ENCODE measurements around the gene DDX53.

Gene DDX53

DNA sequence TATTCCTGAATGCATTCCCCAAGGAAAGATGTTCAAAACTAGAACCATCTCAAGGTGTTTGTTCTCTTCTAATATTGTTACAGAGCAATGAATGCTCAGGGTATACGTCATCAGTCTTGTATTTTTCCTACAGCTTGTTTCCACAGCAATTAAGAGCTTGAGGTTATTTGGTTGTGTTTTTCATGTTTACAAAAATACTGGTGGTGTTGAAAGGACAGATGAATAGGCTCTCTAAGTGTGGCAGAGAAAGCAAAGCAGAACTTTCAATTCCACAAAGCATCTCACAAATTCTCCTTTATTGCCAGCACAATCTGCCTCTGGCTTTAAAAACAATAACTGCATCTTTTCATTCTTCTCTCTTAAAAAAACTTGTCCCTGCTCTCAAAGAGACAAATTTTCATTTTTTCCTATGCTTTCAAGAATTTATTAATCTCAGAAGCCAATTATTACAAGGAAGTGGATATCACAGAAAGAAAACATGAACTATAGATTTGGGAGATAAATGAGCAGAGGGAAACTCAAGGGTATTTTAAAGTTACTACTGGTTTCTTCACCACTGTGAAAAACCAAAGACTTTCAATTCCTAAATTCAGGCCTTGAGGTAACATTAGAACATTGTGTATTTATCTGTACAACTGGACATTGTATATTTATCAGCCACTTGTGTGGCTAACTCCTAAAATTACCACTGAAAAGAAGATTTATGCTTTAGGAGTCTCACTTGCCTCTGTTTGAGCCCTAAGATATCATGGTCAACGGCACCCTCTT lies 49.2 kb downstream of the DDX53 start:
- DNase-seq (ENCODE audit: low spot score): no peak

DNA sequence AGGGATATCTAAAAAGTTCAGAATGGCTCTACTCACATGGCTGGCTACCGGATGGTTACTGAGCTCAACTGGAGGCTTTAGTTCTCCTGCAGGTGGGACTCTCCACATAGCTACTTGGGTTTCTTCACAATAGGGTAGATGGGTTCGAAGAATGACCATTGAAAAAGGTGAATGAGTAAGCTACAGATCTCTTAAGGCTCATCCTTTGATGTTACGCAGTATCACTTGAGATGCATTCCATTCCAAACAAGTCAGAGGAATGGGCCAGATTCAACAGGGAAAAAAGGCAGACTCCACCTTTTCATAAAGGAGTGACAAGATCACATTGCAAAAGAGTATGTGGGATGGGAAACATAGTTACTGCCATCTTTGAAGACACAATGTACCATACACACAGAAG lies 52.6 kb downstream of the DDX53 start:
- no peak for DNase-seq (ENCODE audit: low spot score)
